GM18873 (cell line): ENCODE data around the gene POU6F2.
"Not testable (repeated sequence)": the region's sequence is repeated elsewhere in the genome, so short reads cannot be mapped to it uniquely, and the experiment has no call there.

Experiments
- ATAC-seq: cut with Tn5 transposase; IDR thresholded peaks from one replicate; pipeline ENCODE4 v1.9.1; 2021; ENCODE audit warnings: mild to moderate bottlenecking, moderate library complexity, moderate number of reproducible peaks; ENCODE audit not compliant: unreplicated experiment, low FRiP score

POU6F2 gene

GRCh38 chr7:38978491-38978890 is 782 bp downstream of the POU6F2 start:
- ATAC-seq: no peak

DNA sequence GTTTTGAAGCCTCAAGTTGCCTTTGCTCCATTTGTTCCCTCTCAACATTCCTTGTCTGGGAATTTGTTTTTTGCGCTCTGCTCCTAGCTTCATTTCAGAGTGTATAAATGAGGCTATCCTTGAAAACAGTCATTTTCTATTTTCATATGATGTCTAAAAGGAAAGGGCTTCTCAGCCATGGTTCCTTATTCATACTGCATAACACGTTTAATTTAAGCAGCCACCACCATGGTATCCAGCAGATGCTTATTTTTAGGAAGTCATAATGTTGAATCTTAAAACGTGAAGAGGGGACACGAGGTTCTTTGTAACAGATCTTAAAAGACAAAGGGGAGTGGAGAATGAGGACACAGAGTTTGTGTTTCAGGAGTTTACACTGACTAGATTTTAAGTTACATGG is 14.5 kb downstream of the POU6F2 start:
- no peak for ATAC-seq

- no peak for ATAC-seq
Measured at GRCh38 chr7:39001595-39001994, 23.9 kb downstream of the POU6F2 start.

DNA sequence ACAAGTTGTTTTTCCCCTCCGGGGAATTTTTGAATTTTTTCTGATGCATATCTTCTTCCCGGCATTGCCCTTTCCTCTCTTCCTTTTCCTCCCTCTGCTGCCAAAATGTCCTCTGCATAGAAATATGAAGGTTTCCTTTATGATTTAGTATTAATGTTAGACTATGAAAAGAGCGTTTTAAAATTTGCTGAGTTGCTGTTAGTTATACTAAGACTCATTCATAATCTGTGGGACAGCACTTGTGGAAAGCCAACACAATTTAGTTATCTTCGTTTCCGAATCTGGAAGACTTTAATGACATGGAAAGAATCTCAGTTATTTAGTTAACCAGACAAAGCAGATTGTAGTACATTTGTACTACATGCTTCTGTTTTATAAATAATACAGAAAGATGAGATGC is 25.0 kb downstream of the POU6F2 start:
- no peak for ATAC-seq

DNA sequence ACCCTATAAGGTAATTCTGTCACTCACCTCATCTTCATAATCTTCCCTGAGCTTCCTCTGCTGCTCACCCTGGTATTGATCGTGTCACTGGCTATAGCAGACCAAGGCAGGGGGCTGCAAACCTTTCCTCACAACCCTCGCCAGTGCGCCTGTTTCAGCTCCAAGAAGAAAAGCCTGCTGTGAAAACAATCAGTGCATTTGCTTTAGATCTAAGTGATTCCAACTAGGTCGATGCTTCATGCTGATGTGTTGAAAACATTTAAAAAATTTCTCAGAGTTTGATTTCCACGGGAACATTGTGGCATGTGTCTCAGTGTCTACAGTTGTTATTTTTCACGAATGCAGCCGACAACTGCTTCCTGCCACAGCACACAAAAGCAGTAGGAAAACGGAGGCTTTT is 27.3 kb downstream of the POU6F2 start:
- ATAC-seq: no peak

DNA sequence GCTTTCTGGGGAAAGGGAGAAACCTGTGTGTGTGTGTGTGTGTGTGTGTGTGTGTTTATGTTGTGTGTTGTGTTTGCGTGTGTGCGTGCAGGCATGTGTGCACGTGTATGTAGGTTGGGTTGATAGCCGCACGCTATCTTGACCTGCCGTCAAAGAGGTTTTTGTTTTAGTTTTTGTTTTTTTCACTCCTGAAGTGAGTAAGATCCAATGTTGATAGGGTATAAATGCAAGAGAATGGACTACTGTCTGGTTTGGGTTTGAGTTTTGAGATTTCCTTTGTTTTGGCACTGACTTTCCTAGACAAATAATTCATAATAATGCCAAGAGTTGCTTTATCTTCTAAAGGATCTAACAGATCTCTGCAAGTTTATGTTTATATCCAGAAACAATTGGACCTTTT is 27.8 kb downstream of the POU6F2 start:
- no peak for ATAC-seq

DNA sequence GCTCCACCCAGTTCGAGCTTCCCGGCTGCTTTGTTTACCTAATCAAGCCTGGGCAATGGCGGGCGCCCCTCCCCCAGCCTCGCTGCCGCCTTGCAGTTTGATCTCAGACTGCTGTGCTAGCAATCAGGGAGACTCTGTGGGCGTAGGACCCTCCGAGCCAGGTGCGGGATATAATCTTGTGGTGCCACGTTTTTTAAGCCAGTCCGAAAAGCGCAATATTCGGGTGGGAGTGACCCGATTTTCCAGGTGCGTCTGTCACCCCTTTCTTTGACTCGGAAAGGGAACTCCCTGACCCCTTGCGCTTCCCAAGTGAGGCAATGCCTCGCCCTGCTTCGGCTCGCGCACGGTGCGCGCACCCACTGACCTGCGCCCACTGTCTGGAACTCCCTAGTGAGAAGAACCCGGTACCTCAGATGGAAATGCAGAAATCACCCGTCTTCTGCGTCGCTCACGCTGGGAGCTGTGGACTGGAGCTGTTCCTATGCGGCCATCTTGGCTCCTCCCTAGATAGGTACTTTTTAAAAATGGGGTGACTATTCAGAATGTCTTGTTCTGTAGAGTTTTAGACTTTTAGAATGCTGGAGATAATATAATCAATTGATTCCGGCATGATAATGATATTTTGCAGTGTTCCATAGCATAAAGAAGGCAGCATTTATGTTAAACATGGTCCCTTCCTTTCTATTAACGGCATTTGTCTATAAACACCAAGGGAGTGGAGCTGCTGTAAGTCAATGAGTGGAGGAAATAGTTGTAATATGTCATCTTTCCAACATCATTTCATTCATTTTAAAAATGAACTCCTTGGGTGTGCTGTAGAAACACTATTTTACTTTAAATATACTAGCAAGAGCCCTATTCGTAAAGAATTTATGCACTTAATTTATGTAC is 35.6 kb downstream of the POU6F2 start:
- ATAC-seq: not testable (repeated sequence)

- no peak for ATAC-seq
Measured at GRCh38 chr7:39016609-39017008, 38.9 kb downstream of the POU6F2 start.

DNA sequence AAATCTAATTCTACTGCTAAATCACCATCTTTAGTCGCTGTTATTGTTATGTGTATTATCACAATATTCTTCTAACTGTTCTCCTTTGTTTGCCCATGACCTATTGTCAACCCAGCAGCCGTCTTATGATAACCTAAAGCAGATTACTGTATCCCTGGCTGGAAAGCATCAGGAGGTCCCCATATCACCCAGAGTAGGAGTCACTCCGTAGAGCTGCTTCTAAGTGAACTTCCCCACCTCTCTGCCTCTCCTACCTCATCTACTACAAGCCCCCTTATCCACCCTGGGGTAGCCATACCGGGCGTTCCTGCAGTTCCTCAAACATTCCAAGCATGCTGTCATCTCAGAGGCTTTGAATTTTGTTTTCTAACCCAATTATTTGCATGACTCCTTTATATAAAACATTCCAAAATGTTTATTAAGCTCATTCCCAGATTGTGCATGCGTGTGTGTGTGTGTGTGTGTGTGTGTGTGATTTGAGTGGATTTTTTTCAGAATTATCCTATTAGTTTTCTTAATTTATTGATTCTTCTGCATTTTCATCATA is 39.7 kb downstream of the POU6F2 start:
- no peak for ATAC-seq

DNA sequence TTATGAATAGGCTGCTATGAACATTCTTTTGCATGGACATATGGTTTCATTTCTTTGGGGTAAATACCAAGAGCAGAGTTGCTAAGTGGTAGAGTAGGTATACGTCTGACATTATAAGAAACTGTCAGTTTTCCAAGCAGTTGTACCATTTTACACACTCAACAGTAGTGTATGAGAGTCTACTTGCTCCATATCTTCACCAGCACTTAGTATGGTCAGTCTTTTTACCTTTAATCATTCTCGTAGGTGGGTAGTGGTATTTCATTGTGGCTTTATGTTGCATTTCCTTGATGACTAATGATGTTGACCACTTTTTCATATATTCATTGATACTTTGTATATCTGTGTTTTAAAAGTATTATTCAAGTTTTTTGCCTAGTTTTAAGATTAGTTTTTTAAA is 45.1 kb downstream of the POU6F2 start:
- no peak for ATAC-seq

DNA sequence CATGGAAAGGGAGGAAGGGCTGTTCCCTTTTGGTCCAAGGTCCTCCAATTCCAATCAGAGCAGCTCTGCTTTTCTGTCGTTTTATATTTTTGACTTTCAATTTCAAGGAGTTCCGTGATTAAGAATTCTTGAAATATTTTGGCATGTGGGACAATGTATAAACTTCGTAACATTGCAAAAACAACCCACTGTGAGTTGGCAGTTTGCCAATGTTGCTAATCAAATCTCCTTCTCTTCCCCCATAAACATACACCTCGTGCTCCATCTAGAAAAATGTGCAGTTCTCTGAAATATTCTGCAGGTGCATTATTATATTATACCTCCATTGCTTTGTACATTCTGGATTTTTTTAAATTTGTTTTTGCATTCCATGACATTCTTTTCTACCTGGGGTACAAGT is 49.8 kb downstream of the POU6F2 start:
- no peak for ATAC-seq

- ATAC-seq: no peak
Measured at GRCh38 chr7:39033885-39034624, 56.3 kb downstream of the POU6F2 start.

GRCh38 chr7:39035156-39035555 is 57.4 kb downstream of the POU6F2 start:
- no peak for ATAC-seq

GRCh38 chr7:39035903-39036302 is 58.2 kb downstream of the POU6F2 start:
- no peak for ATAC-seq

DNA sequence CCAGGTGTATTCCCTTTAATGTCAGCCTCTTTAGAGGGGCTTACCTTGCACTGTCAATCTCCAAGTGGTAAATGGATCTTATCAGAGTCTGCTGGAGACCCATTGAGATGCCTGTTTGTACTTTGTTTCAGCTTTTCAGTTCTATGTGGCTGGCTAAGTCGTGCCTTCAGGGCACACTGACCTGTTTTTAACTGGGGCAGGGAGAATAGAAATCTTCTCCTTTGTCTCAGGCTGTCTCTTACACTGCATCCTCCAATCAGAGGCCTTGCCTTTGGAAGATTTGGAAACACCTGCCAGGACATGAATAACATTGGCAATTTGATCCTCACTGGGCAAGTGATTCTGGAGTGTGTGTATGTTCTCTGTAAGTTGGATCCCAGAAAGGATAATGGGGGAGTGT is 65.0 kb downstream of the POU6F2 start:
- ATAC-seq: no peak

- ATAC-seq: no peak
Measured at GRCh38 chr7:39043531-39043930, 65.8 kb downstream of the POU6F2 start.

DNA sequence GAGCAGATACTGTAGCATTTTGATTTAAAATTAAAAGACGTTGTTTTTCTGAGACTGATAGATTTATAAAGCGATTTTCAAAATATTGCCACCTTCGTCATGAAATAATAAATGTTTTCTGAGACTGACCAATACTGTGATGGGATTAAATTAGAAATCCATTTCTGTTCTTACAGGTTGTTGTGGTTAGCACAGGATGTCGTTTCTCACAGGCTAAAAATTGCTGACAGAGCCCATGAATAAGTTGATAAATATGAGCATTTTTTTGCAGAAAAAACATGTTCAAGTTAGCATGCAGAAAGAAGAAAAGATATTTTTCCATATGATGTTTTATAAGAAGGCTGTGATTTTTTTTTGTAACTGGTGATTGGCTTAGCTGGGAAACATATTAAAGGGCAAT is 66.8 kb downstream of the POU6F2 start:
- no peak for ATAC-seq

DNA sequence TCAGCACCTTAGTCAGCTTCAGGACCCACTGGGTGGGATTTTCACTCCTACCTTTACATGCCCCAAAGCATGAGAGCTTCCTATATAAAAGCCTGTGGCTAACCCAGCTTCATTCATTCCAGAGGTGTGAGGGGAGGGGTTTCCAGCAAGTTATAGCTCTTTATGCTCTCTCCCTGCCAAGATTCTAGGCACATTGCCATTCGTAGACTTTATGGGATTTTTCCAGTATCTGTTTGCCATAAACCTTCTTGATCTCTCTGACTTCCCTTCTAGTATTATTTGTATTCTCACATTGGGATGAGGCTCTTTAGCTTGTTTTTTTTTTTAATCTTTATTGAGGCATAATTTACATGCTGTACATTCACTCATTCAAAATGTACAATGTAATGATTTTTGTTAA is 67.5 kb downstream of the POU6F2 start:
- ATAC-seq: no peak

- ATAC-seq: no peak
Measured at GRCh38 chr7:39051279-39051678, 73.6 kb downstream of the POU6F2 start.

- ATAC-seq: no peak
Measured at GRCh38 chr7:39051707-39052106, 74.0 kb downstream of the POU6F2 start.

- no peak for ATAC-seq
Measured at GRCh38 chr7:39054731-39055130, 77.0 kb downstream of the POU6F2 start.

GRCh38 chr7:39056153-39056552 is 78.4 kb downstream of the POU6F2 start:
- ATAC-seq: no peak
